MM.1S (cell line): ENCODE data around the gene EGFL8.

Source experiments
- DNase-seq: peaks from one replicate; pipeline ENCODE4 v3.0.0-alpha.2; 2015
- H2AFZ ChIP-seq: fragments of 300-600 bp; sonication (generic); 2 replicates; pipeline ENCODE4 v1.6.0; 2016; ENCODE audit warnings: antibody characterized with exemption, low read length
- H3F3A ChIP-seq: fragments of 300-600 bp; sonication (generic); 2 replicates; pipeline ENCODE4 v1.6.1; 2016; ENCODE audit warnings: mild to moderate bottlenecking, antibody characterized with exemption, low read length, moderate library complexity, mixed read lengths; ENCODE audit not compliant: insufficient read depth
- H3K27ac ChIP-seq: fragments of 300-600 bp; sonication (generic); 2 replicates; pipeline ENCODE4 v1.5.1; 2016; ENCODE audit warnings: mild to moderate bottlenecking, low read length
- H3K27me3 ChIP-seq: fragments of 300-600 bp; sonication (generic); replicated peaks from 2 replicates; pipeline ENCODE4 v1.6.0; 2016; ENCODE audit warnings: low read length; ENCODE audit not compliant: insufficient read depth
- H3K36me3 ChIP-seq: fragments of 300-600 bp; sonication (generic); replicated peaks from 2 replicates; pipeline ENCODE4 v1.6.1; 2016; ENCODE audit warnings: mild to moderate bottlenecking, low read length, mixed read lengths; ENCODE audit not compliant: insufficient read depth
- H3K4me1 ChIP-seq: fragments of 300-600 bp; sonication (generic); 2 replicates; pipeline ENCODE4 v1.6.1; 2016; ENCODE audit warnings: low read length, mixed read lengths
- H3K4me2 ChIP-seq: fragments of 300-600 bp; sonication (generic); 2 replicates; pipeline ENCODE4 v1.6.0; 2016; ENCODE audit warnings: low read depth, low read length
- H3K4me3 ChIP-seq: fragments of 300-600 bp; sonication (generic); 2 replicates; pipeline ENCODE4 v1.5.1; 2016; ENCODE audit warnings: low read length, mixed read lengths
- H3K79me2 ChIP-seq: fragments of 300-600 bp; sonication (generic); 2 replicates; pipeline ENCODE4 v1.6.1; 2016; ENCODE audit warnings: mixed run types, low read length, mixed read lengths
- H3K9ac ChIP-seq: fragments of 300-600 bp; sonication (generic); 2 replicates; pipeline ENCODE4 v1.6.1; 2016; ENCODE audit warnings: low read length, mixed read lengths
- H3K9me2 ChIP-seq: fragments of 300-600 bp; sonication (generic); replicated peaks from 2 replicates; pipeline ENCODE4 v1.6.1; 2016; ENCODE audit warnings: mild to moderate bottlenecking, low read length, mixed read lengths; ENCODE audit not compliant: insufficient read depth
- H3K9me3 ChIP-seq: fragments of 300-600 bp; sonication (generic); replicated peaks from 2 replicates; pipeline ENCODE4 v1.6.1; 2016; ENCODE audit warnings: mild to moderate bottlenecking, low read length, mixed read lengths; ENCODE audit not compliant: insufficient read depth
- H4K20me1 ChIP-seq: fragments of 300-600 bp; sonication (generic); 2 replicates; pipeline ENCODE4 v1.6.1; 2016; ENCODE audit warnings: mild to moderate bottlenecking, low read length, moderate library complexity, mixed read lengths; ENCODE audit not compliant: insufficient read depth
- EZH2 ChIP-seq: fragments of 300-600 bp; sonication (generic); optimal IDR thresholded peaks from 2 replicates; pipeline ENCODE3; 2017; ENCODE audit warnings: low read depth, mild to moderate bottlenecking, antibody characterized with exemption, low read length, mixed read lengths
- EZH2phosphoT487 ChIP-seq: fragments of 300-600 bp; sonication (generic); IDR thresholded peaks from 2 replicates; pipeline ENCODE4 v1.6.1; 2018; ENCODE audit warnings: antibody characterized with exemption, low read length
- TF ChIP-seq, protein P1 (sequence below): fragments of 300-600 bp; sonication (generic); IDR thresholded peaks from 2 replicates; pipeline ENCODE4 v1.5.1; 2016; ENCODE audit warnings: antibody characterized with exemption, low read length, mixed read lengths

EGFL8 gene

GRCh38 chr6:32149932-32150870 is 14.2 kb upstream of the EGFL8 start:
- no peak overlapping the region for H3K4me2 ChIP-seq
- 0 out of 2 replicates have a peak, but pooled peaks cover 3% of the 10 kb centered on the region for H3K4me1 ChIP-seq
- H3F3A ChIP-seq, result no peaks in the 10 kb centered on the region
- H3K36me3 ChIP-seq, result no peaks in the 10 kb centered on the region
- H3K9ac ChIP-seq, result no peak overlapping the region
- peaks cover 86% of the 10 kb centered on the region for H3K27me3 ChIP-seq
- H2AFZ ChIP-seq, result no peak overlapping the region
- H3K9me2 ChIP-seq, result no peaks in the 10 kb centered on the region
- H3K9me3 ChIP-seq, result no peaks in the 10 kb centered on the region
- H3K79me2 ChIP-seq, result no peaks in the 10 kb centered on the region
- TF ChIP-seq, protein P1, sequence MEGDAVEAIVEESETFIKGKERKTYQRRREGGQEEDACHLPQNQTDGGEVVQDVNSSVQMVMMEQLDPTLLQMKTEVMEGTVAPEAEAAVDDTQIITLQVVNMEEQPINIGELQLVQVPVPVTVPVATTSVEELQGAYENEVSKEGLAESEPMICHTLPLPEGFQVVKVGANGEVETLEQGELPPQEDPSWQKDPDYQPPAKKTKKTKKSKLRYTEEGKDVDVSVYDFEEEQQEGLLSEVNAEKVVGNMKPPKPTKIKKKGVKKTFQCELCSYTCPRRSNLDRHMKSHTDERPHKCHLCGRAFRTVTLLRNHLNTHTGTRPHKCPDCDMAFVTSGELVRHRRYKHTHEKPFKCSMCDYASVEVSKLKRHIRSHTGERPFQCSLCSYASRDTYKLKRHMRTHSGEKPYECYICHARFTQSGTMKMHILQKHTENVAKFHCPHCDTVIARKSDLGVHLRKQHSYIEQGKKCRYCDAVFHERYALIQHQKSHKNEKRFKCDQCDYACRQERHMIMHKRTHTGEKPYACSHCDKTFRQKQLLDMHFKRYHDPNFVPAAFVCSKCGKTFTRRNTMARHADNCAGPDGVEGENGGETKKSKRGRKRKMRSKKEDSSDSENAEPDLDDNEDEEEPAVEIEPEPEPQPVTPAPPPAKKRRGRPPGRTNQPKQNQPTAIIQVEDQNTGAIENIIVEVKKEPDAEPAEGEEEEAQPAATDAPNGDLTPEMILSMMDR, result no peak
- TF ChIP-seq EZH2 (no peak), EZH2phosphoT487 (no peak)
- no peaks in the 10 kb centered on the region for H4K20me1 ChIP-seq
- H3K4me3 ChIP-seq, result no peak overlapping the region
- DNase-seq, result no peak
- H3K27ac ChIP-seq, result no peak overlapping the region

DNA sequence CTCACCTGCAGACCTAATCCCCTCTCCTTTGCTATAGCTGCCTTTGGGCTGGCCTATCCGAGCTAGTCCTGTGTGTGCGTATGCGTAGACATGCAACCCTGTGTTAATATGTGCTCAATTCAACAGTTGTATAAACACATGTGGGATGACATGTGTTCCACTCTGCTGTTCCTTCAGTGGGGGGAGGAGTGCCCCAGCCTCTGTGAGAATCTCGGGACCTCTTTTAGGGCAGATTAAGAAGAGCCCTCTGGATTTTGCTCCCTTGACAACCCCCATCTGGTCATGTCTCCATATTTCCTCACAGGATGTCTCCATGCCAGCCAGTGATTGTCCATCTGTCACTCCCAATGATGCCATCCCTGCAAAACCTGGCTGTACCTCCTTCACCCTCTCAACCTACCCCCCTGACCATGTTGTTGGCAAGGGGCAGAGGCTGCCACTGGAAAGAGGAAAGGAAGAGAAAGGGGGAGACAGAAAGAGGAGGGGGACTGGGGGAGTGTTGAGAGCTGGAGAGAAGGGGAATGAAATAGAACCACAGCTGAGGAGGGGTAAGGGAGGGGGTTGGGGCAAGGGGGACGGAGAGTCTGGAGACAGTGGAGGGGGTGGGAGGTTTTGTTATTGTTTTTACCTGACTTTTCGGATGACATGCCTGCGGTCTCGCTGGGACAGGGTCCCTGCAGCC is 13.1 kb upstream of the EGFL8 start:
- no peaks in the 10 kb centered on the region for H3K79me2 ChIP-seq
- H3F3A ChIP-seq, result no peaks in the 10 kb centered on the region
- H4K20me1 ChIP-seq, result no peaks in the 10 kb centered on the region
- 0 out of 2 replicates have a peak, but pooled peaks cover 4% of the 10 kb centered on the region for H3K4me1 ChIP-seq
- H3K9me2 ChIP-seq, result no peaks in the 10 kb centered on the region
- no peak overlapping the region for H2AFZ ChIP-seq
- no peaks in the 10 kb centered on the region for H3K36me3 ChIP-seq
- TF ChIP-seq EZH2phosphoT487, result no peak
- TF ChIP-seq EZH2, result no peak
- TF ChIP-seq, protein P1, result no peak
- no peak for DNase-seq
- no peak overlapping the region for H3K4me3 ChIP-seq
- peaks cover 76% of the 10 kb centered on the region for H3K27me3 ChIP-seq
- no peak overlapping the region for H3K4me2 ChIP-seq
- H3K27ac ChIP-seq, result no peak overlapping the region
- no peak overlapping the region for H3K9ac ChIP-seq
- H3K9me3 ChIP-seq, result no peaks in the 10 kb centered on the region

- Histone ChIP-seq H3K9me2 (no peaks in the 10 kb centered on the region), H3F3A (no peaks in the 10 kb centered on the region), H3K79me2 (no peaks in the 10 kb centered on the region), H2AFZ (no peak within 1 kb of the TSS), H3K27me3 (peaks cover 68% of the 10 kb centered on the region), H3K4me3 (no peak within 1 kb of the TSS), H3K9ac (no peak within 1 kb of the TSS), H3K9me3 (no peaks in the 10 kb centered on the region), H3K4me1 (0 out of 2 replicates have a peak, but pooled peaks cover 4% of the 10 kb centered on the region), H4K20me1 (no peaks in the 10 kb centered on the region), H3K4me2 (no peak within 1 kb of the TSS), H3K36me3 (no peaks in the 10 kb centered on the region), H3K27ac (no peak within 1 kb of the TSS)
- TF ChIP-seq EZH2 (no peak), EZH2phosphoT487 (no peak)
- TF ChIP-seq, protein P1, result no peak
- no peak for DNase-seq
These were observed 12.3 kb upstream of the EGFL8 start, which contains the start of gene PRRT1 for GRCh38 chr6:32151863-32152768. PRRT1 (minus strand) TSS chr6:32151939; CDS start chr6:32151827, 112 bp downstream.
